Measurements from ENCODE around the gene ELSPBP1. TPM values are rescaled to one million over a fixed set of nuclear protein-coding genes. Genes with fewer than 3 reads are reported as not detected.

Gene ELSPBP1
- polyA plus RNA-seq, 1 donor (not counting 4 experiments of a cell fraction or from before 2014, with no cell fraction given): not detected

DNA sequence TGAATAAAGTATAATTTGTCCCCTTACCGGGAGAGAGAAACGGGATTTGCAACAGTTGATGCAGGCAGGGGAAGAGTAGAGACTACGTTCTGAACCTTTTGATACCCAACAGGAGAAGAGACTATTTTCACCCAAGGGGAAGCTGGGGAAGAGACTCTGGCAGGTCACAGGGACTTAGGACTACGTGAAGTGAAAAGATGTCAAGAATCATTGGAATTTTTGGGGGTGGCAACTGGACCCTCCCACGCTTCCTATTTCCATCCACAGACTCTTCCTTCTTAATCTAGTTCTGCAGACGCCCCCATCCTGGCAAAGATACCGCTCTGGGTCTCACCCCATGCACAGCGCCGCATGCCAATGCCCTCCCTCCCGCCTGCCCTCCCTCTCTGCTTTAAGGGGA is 35.6 kb downstream of the ELSPBP1 start:
- Histone ChIP-seq H3K9me3 (ENCODE audit: control insufficient read depth, low read depth, low read length) (no peaks in the 10 kb centered on the region), H2AFZ (ENCODE audit: control insufficient read depth, low read length) (no peak overlapping the region), H3K9me1 (ENCODE audit: control insufficient read depth, extremely low read depth, insufficient read depth, low read length) (no peaks in the 10 kb centered on the region), H3K36me3 (ENCODE audit: control insufficient read depth in 2 of 2, extremely low read depth in 1 of 2, insufficient read depth in 2 of 2, low read length in 2 of 2) (no peaks in the 10 kb centered on the region), H3K27me3 (ENCODE audit: control insufficient read depth, extremely low read depth, insufficient read depth, low read length) (no peaks in the 10 kb centered on the region), H3K4me1 (ENCODE audit: control insufficient read depth, extremely low read depth, insufficient read depth, low read length) (no peaks in the 10 kb centered on the region), H3K9ac (ENCODE audit: control insufficient read depth, extremely low read depth, insufficient read depth, low read length) (no peak overlapping the region), H3K4me2 (ENCODE audit: control insufficient read depth, extremely low read depth, insufficient read depth, low read depth, low read length) (no peak overlapping the region), H3K4me3 (ENCODE audit: control insufficient read depth in 2 of 3, extremely low read depth in 1 of 3, insufficient read depth in 2 of 3, low read depth in 1 of 3, low read length in 3 of 3) (no peak overlapping the region), H3K79me2 (ENCODE audit: control insufficient read depth, insufficient read depth, low read length) (no peaks in the 10 kb centered on the region), H4K20me1 (ENCODE audit: control insufficient read depth, extremely low read depth, insufficient read depth, low read length) (no peaks in the 10 kb centered on the region), H3K27ac (ENCODE audit: control insufficient read depth, insufficient read depth, low read length) (no peak overlapping the region)
- TF ChIP-seq EZH2 (IDR thresholded peaks at IDR 0.05; ENCODE audit: low read length): no peak
- TF ChIP-seq, protein P1, sequence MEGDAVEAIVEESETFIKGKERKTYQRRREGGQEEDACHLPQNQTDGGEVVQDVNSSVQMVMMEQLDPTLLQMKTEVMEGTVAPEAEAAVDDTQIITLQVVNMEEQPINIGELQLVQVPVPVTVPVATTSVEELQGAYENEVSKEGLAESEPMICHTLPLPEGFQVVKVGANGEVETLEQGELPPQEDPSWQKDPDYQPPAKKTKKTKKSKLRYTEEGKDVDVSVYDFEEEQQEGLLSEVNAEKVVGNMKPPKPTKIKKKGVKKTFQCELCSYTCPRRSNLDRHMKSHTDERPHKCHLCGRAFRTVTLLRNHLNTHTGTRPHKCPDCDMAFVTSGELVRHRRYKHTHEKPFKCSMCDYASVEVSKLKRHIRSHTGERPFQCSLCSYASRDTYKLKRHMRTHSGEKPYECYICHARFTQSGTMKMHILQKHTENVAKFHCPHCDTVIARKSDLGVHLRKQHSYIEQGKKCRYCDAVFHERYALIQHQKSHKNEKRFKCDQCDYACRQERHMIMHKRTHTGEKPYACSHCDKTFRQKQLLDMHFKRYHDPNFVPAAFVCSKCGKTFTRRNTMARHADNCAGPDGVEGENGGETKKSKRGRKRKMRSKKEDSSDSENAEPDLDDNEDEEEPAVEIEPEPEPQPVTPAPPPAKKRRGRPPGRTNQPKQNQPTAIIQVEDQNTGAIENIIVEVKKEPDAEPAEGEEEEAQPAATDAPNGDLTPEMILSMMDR (optimal IDR thresholded peaks at IDR 0.05 in 1 of 3, IDR thresholded peaks at IDR 0.05 in 1 of 3, conservative IDR thresholded peaks at IDR 0.05 in 1 of 3; ENCODE audit: extremely low read depth in 1 of 3, insufficient read depth in 2 of 3, low read length in 3 of 3): no peak
- dilution Hi-C loops (cut with MboI; ENCODE audit: extremely low pct_ligation_motif_present, low sequenced_read_pairs): no loop called here
- FAIRE-seq: no peak
- DNase-seq (ENCODE audit: low read depth, low spot score): no peak

DNA sequence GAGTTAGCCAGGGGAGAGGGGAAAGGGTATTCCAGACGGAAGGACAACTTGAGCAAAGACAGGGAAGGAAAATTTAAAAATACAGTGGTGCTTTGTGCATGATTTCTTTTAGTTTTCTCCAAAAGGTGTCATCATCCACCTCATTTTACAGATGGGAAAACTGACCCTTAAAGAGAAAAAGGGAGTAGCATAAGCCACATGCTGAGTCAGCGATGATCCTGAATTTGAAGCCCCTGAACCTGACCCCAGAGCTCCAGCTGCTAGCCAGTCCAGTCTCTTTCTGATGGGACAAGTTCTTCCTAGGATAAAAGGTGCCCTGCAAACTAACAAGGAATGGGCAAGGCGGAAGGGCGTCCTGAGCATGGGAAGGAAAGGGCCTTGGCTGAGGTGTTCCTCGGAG is 39.2 kb downstream of the ELSPBP1 start:
- H3K9me3 ChIP-seq (ENCODE audit: control insufficient read depth, low read depth, low read length): no peaks in the 10 kb centered on the region
- H3K4me1 ChIP-seq (ENCODE audit: control insufficient read depth, extremely low read depth, insufficient read depth, low read length): no peaks in the 10 kb centered on the region
- no peaks in the 10 kb centered on the region for H3K9me1 ChIP-seq (ENCODE audit: control insufficient read depth, extremely low read depth, insufficient read depth, low read length)
- TF ChIP-seq EZH2 (IDR thresholded peaks at IDR 0.05; ENCODE audit: low read length): no peak
- TF ChIP-seq, protein P1 (optimal IDR thresholded peaks at IDR 0.05 in 1 of 3, IDR thresholded peaks at IDR 0.05 in 1 of 3, conservative IDR thresholded peaks at IDR 0.05 in 1 of 3; ENCODE audit: extremely low read depth in 1 of 3, insufficient read depth in 2 of 3, low read length in 3 of 3): no peak
- DNase-seq (ENCODE audit: low read depth, low spot score) (no peak), FAIRE-seq (no peak)
- no peak overlapping the region for H3K27ac ChIP-seq (ENCODE audit: control insufficient read depth, insufficient read depth, low read length)
- no peak overlapping the region for H3K4me3 ChIP-seq (ENCODE audit: control insufficient read depth in 2 of 3, extremely low read depth in 1 of 3, insufficient read depth in 2 of 3, low read depth in 1 of 3, low read length in 3 of 3)
- no peaks in the 10 kb centered on the region for H3K79me2 ChIP-seq (ENCODE audit: control insufficient read depth, insufficient read depth, low read length)
- no peaks in the 10 kb centered on the region for H3K36me3 ChIP-seq (ENCODE audit: control insufficient read depth in 2 of 2, extremely low read depth in 1 of 2, insufficient read depth in 2 of 2, low read length in 2 of 2)
- H3K4me2 ChIP-seq (ENCODE audit: control insufficient read depth, extremely low read depth, insufficient read depth, low read depth, low read length): no peak overlapping the region
- no peak overlapping the region for H2AFZ ChIP-seq (ENCODE audit: control insufficient read depth, low read length)
- no peak overlapping the region for H3K9ac ChIP-seq (ENCODE audit: control insufficient read depth, extremely low read depth, insufficient read depth, low read length)
- dilution Hi-C loops (cut with MboI; ENCODE audit: extremely low pct_ligation_motif_present, low sequenced_read_pairs): no loop called here
- H4K20me1 ChIP-seq (ENCODE audit: control insufficient read depth, extremely low read depth, insufficient read depth, low read length): no peaks in the 10 kb centered on the region
- no peaks in the 10 kb centered on the region for H3K27me3 ChIP-seq (ENCODE audit: control insufficient read depth, extremely low read depth, insufficient read depth, low read length)

Measured in keratinocyte (primary cell).